GM18907 (cell line): ENCODE measurements around the gene FAM177B.
A peak's percentile ranks its signal among the peaks of the same experiment; 100 is the strongest.

Experiments
- ATAC-seq: cut with Tn5 transposase; IDR thresholded peaks from one replicate; pipeline ENCODE4 v1.9.1; 2021; ENCODE audit warnings: mild to moderate bottlenecking, moderate library complexity; ENCODE audit not compliant: unreplicated experiment

FAM177B gene

DNA sequence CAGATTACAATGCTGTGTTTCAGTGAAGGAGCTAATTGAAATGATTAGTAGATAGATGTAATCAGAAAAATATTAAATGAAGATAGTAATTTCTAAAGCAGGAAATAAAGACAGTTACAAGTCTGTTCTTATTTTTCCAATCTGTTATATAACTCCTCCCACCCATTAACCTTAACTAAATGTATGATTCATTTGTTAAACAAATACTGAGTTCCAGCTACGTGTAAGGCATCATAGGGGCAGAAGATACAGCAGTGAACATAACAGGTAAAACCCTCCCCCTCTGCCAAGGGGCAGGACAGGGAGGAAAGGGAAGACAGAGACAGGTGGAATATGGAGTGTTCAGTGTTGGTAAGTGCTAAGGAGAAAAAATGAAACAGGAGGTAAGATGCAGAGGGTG lies at the start of gene FAM177B:
FAM177B (plus strand) TSS at position 231 of the 400 bp plus-strand sequence. CDS start 9,344 bp downstream, outside the sequence.
- ATAC-seq: no peak

DNA sequence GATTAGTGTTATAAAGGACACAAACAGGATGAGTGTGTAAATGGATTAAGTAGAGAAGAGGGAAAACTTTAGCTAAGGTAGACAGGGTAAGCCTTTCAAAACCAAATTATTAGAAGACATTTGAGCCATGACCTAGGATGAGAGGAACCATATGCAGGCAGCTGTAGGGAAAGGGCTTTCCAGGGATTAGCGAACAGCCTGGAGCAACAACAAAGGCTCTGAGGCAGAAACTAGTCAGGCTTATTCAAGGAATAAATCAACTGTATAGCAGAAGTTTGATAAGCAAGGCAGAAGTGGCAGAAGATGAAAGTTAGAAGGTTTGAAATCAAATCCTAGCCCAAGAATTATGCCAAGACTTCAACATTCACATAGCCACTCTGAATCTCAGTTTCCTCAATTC lies 46.0 kb upstream of the FAM177B start:
- ATAC-seq: no peak

DNA sequence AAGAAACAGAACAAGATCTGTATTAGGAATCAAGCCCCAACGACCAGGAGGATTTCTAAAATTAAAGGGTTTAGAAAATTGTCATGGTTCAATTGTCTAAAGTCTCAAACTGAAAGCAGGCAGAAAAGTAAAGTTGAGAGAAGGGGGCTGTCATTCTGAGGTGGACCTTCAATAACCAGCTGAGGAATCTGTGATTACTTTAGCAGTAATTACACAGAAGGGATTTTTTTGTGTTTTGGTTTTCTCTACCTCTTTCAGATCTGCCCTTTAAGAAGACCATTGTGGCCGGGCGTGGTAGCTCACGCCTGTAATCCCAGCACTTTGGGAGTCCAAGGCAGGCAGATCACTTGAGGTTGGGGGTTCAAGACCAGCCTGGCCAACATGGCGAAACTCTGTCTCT lies 42.1 kb upstream of the FAM177B start:
- no peak for ATAC-seq

DNA sequence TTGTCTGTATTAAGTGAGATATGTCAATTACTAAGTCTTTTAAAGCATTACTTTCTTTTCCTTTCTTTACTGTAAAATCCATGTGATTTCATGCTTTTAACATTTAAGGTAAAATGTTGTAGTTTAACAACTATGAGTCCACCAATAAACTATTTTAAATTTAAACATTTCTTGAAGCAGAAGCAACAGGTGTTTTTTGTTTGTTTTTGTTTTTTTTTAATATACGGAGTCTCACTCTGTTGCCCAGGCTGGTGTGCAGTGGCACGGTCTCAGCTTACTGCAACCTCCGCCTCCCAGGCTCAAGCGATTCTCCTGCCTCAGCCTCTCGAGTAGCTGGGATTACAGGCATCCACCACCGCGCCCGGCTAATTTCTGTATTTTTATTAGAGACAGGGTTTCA lies 40.3 kb upstream of the FAM177B start:
- ATAC-seq: no peak

DNA sequence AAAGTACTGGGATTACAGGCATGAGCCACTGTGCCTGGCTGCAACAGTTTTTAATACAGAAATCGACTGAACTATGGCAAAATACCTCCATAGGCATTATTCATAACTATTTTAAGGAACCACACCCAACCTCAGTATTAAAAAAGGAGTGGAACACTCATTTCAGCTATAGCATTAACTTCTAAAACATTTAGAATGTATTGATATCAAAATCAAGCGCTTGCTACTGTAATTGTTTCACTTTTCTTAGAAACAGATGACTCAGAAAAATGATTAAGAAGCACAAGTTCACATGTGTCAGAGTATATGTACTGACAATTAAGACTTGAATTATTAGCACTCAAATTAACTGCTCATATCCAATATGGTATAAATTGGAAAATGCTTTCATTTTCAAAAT lies 39.8 kb upstream of the FAM177B start:
- ATAC-seq: no peak

DNA sequence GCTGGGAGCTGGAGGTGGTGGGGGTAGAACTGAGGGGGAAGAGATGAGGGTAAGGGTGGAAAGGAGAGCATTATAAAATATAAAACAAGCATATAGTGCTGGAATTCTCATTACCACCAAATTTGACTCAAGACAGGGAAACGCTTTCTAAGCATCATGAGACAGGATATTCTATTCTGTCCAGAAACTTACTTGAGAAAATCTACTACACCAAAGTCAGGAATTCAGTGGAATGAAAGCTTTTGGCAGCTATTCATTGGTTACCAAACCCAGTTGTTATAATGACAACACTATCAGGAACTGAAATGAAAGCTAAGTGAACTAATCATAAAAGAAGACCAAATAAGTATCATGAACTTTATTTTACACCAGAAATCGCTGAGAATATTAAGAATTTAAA lies 39.2 kb upstream of the FAM177B start:
- ATAC-seq: no peak

DNA sequence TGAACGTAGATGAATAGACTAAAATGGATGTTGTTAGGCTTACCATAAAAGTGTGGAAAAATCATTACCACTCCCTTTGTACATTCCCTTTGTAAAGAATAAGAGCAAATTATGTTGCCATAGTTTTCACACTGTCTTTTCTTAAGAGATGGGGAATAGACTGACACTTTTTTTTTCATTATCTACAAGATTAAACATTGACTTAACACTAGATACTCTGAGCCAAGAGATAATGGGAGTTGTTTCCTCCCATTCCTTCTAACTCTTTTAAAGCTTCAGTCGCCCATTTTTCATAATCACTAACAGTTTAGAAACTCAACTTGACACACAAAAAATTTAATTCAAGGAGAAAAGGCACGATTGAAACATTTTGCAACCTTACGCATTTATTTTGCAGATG lies 34.8 kb upstream of the FAM177B start:
- ATAC-seq: no peak

DNA sequence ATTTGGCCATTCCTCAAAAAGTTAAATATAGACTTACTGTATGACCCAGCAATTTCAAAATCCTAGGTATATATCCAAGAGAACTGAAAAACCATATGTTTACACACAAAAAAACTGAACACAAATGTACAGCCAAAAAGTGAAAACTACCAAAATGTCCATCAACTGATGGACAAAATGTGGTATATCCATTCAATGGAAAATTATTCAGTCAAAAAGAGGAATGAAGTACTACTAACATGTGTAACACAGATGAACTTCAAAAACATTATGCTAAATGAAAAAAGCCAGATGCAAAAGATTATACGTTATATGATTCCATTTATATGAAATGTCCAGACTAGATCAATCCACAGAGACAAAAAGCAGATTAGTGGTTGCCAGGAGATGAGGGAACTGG lies 32.7 kb upstream of the FAM177B start:
- no peak for ATAC-seq

DNA sequence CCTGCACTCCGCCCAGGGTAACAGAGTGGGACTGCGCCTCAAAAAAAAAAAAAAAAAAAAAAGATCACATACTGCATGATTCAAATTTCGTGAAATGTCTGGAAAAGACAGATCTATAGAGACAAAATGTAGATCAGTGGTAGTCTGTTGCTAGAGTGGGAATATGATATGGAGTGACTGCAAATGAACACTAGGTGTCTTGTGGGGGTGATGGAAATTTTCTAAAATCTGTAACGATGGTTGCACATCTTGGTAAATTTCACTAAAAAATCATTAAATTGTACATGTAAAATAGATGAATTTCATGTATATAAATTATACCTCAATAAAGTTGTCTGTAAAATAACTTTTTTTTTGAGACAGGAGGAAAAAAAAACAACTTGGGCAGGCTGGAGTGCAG lies 30.2 kb upstream of the FAM177B start:
- no peak for ATAC-seq

DNA sequence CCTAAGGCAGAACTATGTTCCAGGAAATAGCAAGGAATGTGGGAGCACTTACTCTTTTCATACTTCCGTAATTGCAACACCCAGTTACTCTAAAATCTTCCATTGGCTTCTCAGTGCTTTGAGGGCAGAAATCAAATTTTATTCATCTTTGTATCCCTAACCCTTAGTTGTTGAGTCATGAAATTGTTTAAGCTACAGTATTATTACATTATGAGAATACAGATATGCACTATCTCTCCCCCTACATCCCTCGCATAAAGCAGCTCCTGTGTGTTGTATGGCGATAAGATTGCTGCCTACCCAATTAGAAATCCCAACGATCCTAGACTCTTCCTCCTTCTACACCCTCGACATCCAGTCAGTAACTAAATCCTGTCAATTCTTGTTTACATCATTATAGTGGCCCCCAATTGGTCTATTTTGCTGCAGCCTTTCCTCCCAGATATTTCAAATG lies 27.3 kb upstream of the FAM177B start:
- no peak for ATAC-seq

DNA sequence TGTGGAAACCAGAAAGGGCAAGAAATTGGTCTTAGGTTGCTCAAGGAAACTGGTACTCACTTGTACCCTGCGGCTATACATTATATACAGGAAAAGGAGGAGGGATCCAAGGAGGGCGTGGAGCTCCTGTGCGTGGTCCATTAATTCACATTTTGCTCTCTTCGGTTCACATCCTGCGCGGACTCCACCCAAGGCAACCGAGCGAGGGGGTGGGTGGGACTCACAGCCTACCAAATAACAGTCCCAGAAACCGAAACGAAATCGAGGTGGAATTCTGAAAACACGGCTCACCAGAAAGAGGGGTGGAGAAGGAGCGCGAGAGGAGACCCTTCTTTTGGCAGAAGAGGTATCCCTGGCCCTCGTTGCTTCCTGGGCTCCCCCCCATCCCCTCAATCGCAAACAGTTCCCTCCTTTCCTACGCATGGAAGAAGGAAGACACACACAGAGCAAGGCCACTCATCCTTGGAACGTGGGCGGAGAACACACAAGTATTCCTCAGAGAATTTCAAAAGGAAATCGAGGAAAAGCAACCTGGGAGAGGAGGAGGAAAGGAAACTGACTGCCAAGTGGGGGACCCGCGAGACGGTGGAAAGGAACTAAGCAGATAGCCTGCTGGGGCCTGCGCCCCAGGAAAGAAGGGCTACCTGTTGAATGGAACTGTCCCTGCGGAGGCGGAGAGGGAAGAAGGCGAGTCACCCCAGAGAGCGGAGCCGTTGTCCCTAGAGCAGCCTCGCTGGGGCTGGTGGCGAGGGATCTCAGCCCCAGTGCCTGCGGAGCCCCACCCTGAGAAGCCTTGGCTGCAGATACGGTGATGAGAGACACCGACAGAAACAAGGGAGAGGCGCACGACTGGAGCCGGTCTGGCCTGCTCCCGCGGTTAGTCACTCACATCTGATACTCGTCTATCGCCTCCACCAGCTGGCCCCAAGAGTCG lies 25.4 kb upstream of the FAM177B start:
- ATAC-seq: peak; percentile 38

DNA sequence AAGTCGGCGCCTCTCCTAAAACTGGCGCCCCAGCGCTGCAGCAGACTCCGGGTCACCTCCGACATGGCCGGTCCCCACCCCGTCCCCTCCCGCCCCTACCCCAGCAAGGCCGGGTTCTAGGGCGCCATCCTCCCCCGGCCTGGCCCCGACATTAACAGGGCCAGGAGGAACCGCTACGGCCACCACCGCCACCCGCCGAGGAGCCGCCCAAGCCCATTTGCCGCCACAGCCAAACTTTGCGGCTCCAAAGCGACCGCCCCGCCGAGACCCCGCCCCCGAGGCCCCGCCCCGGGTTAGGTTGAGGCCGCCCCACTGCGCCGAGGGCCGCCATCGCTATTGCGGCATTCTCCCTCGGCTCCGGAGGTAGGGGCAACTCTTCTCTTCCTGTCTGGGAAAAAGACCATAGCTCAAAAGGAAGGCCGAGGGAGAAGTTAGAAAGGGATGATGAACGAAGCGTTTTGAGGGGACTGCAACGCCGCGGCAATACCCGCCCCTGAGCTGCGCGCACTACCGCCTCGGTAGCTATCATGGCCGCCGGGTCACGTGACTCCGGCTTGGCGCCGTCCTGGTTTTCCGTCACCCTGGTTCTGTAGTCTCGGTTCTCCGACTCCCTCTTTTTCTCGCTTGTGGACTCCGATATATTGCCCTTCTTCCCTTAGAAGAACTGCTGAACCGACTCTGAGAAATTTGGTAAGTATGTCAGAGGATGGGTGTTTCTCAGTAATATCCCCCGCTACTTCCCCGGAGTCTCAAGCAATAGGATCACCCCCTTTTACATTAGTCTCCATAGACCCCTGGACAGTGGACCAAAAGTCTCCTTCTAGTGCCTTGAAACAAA lies 24.5 kb upstream of the FAM177B start, which contains the start of the genes AIDA and BROX:
AIDA (minus strand) TSS at position 239 of the 838 bp plus-strand sequence; CDS start at position 65, 174 bp downstream.
BROX (plus strand) TSS at position 312 of the 838 bp plus-strand sequence. CDS start 3,136 bp downstream, outside the sequence.
- peak; percentile 82 for ATAC-seq

DNA sequence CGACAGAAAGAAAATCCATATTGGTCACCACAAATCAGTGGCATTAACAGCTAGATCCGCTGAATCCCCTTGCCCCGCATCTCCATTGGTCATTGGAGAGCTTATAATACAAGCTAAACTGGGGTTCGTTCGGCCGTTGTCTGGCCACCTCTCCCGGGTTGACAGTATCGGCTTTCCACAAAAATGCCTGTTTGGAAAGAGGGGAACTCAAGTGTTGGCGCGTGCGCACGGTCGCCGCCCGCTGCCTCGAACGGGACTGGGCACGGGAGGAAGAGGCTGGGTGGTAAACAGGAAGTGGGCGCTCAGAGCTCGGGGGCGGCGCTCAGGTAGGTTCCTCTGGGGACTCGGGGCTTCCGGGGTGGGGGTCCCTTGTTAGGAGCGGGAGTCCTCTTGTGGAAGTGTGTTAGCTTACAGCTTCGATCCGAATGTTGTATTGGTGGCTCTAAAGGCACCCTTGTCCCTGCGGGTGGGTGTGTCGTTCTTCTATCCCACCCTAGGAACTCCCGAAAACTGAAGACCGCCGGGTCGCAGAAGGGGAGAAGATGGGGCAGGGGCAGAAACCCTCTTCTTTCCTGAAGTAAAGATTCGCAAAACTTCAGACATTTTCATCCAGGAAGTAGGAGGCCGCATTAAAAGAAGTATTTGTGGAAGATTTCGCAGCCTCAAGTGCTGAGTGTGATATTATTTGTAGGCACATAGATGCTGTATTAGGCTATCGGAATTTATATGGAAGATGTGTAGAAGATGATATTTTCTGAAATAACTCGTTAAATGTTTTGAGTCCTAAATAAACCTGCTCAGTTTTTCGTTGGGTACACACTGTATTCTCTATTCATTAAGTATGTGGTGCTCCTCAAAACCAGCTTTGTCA lies 23.7 kb upstream of the FAM177B start:
- peak; percentile 81 for ATAC-seq

DNA sequence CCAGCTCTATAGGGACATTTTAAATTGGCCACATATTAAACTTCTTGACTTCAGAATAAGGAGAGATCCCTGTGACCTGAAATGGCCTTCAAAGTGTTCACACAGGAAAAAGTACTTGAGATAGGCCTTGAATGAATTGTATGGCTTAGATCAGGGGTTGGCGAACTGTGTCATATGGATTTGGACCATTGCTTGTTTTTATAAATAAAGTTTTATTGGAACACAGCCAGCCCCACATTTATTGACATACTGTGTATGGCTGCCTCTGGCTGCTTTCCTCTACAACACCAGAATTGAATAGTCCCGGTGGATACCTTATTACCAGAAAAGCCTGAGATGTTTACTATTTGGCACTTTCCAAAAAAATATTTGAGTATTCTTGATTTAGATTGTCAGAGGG lies 20.6 kb upstream of the FAM177B start:
- no peak for ATAC-seq

DNA sequence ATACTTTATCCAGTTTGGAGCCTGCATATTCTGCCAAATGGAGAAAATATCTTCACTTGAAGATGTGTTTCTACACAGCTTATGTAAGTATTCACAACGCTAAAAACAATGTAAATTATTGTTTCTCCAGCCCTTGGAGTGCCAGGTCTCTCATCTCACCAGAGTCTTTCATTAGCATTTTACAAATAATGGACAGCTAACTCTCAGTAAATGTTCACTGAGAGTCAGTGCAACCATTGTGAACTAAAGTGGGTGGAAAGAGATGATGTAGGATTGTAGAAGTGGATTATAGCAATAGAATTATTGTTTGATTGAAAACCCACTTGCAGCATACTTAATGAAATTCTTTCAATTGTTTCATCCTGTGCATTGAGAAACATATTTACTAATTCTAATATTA lies 8.3 kb upstream of the FAM177B start:
- no peak for ATAC-seq

DNA sequence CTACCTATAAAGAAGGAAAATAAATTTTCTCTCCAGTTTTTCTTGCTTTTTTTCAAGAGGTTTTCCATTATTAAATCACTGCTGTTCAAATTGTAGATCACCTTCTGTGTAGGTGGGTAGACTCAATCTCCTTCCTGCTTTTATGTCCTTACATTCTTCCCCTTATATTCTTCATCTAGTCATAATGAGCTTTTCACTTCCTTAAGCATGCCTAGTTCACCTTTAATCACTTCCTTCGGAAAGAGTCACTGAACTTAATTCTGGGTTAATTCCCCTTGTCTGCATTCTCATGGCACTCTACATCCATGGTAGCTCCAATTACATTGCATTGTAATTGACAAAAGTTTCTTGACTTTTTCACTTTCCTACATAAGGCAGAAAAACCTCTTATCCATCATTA lies 6.1 kb upstream of the FAM177B start:
- no peak for ATAC-seq

DNA sequence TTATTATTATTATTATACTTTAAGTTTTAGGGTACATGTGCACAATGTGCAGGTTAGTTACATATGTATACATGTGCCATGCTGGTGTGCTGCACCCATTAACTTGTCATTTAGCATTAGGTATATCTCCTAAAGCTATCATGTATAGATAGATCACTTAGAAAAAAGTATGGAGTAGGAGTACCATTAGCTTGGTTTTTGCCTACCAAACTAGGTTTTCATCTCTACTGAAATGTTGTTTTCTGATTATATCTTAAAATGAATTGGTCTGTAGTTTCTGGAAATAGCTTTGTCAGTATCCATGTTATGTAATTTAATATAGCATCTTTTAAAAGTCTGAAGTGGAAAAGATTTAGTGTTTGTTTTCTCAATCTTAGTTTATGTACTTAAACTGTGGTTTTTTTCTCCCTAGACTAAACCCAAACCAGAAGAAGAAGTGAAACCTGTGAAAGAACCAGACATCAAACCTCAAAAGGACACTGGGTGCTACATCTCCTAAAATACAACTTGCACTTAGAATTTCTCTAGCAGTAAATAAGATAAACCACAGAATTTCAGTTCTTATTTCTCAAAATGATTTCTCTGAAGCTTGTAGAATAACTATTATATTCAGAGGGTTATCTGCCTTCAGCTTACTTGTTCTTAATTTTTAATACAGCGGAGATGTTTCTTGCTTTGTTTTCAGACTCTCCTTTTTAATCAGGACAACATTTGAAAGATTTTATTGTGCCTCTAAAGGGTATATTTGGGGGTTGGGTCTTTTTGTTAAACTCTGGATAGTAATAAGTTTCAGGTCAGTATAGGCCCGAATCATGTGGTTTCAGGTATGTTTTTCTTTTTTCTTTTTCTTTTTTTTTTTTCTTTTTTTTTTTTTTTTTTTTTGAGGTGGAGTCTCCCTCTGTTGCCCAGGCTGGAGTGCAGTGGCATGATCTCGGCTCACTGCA lies 4.5 kb upstream of the FAM177B start:
- peak; percentile 97 for ATAC-seq

DNA sequence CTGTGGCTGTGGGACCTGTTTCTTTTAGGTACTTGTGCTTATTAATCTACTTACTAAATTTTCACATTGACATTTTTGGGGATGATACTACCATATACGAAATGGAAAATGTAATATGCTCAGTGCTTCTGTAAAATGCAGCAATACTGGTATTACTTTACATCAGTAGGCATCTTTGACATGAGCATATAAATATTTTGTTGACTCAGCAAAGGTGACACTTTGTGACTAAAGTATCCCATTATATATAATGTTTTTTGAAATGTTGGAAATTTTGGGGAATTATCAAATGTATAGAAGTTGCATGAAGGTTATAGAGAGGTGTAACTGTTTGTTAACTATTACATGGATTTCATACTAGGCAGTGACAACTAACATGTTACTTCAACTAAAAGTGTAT lies 2.3 kb upstream of the FAM177B start:
- no peak for ATAC-seq

DNA sequence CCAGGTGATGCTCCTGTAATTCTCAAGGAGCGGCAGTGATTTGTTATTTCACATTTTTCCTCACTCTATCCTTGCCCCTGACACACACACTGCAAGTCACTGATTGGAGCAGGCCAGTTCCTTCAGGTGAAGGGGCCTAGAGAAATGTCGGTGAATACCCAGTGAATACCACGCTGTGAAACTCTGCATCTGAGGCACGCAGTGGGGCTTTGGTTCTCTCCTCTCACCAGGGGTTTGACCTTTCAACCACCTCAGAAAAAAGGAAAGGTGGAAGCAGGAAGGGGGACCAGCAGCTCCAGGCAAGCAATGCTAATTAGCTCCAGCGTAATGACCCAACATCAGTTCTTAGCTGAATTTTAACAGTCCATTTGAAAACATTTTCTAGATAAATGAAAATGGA lies 532 bp upstream of the FAM177B start:
- ATAC-seq: no peak
